ENCODE results near the gene VWA5B2.

GRCh38 chr3:184236636-184237035 lies 7.3 kb downstream of the VWA5B2 start:
- TF ChIP-seq CTCF (tag by site-specific recombination; IDR thresholded peaks at IDR 0.05): no peak
- TF ChIP-seq, protein P1, sequence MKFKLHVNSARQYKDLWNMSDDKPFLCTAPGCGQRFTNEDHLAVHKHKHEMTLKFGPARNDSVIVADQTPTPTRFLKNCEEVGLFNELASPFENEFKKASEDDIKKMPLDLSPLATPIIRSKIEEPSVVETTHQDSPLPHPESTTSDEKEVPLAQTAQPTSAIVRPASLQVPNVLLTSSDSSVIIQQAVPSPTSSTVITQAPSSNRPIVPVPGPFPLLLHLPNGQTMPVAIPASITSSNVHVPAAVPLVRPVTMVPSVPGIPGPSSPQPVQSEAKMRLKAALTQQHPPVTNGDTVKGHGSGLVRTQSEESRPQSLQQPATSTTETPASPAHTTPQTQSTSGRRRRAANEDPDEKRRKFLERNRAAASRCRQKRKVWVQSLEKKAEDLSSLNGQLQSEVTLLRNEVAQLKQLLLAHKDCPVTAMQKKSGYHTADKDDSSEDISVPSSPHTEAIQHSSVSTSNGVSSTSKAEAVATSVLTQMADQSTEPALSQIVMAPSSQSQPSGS (tag by site-specific recombination; IDR thresholded peaks at IDR 0.05; ENCODE audit: low read depth): no peak
- TF ChIP-seq, protein P2, sequence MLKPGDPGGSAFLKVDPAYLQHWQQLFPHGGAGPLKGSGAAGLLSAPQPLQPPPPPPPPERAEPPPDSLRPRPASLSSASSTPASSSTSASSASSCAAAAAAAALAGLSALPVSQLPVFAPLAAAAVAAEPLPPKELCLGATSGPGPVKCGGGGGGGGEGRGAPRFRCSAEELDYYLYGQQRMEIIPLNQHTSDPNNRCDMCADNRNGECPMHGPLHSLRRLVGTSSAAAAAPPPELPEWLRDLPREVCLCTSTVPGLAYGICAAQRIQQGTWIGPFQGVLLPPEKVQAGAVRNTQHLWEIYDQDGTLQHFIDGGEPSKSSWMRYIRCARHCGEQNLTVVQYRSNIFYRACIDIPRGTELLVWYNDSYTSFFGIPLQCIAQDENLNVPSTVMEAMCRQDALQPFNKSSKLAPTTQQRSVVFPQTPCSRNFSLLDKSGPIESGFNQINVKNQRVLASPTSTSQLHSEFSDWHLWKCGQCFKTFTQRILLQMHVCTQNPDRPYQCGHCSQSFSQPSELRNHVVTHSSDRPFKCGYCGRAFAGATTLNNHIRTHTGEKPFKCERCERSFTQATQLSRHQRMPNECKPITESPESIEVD (tag by site-specific recombination; IDR thresholded peaks at IDR 0.05): no peak
- TF ChIP-seq ZBTB17 (tag by site-specific recombination; IDR thresholded peaks at IDR 0.05): no peak
- TF ChIP-seq ZNF169 (tag by site-specific recombination; IDR thresholded peaks at IDR 0.05): no peak
- no peak for TF ChIP-seq ZFP37 (tag by site-specific recombination; IDR thresholded peaks at IDR 0.05)
- TF ChIP-seq ZNF37A (tag by site-specific recombination; IDR thresholded peaks at IDR 0.05): no peak
- TF ChIP-seq TRIM28 (IDR thresholded peaks at IDR 0.05; ENCODE audit: borderline replicate concordance, low read length): no peak
- TF ChIP-seq SCRT2 (tag by site-specific recombination; IDR thresholded peaks at IDR 0.05): no peak

Data from HEK293 (cell line).